T-cell (primary cell): ENCODE data around the gene SLBP. TPM values are rescaled to one million over a fixed set of nuclear protein-coding genes. Genes with fewer than 3 reads are reported as not detected.

Experiments used
- ATAC-seq, 4 experiments: fragments of 200-7000 bp in 3 of 4; fragments of 150-1000 bp in 1 of 4; cut with Tn5 transposase; replicated peaks in 1 of 4; 1 replicate in 3 of 4; 2 replicates in 1 of 4; pipeline ENCODE4 v1.10.0; 2021; ENCODE audit warnings: moderate library complexity in 3 of 4, mild to moderate bottlenecking in 2 of 4, moderate number of reproducible peaks in 1 of 4
- CTCF ChIA-PET, 2 donors: fragments of 300-600 bp; sonication (Branson Sonifier 250); formaldehyde crosslinking; loops; one replicate each; lab custom pipeline; 2022; ENCODE audit warnings: antibody characterized with exemption in 2 of 2; lab: Charles Lee
- POLR2A ChIA-PET, 2 donors: fragments of 300-600 bp; sonication (Branson Sonifier 250); formaldehyde crosslinking; loops; one replicate each; lab custom pipeline; 2022; ENCODE audit warnings: antibody characterized with exemption in 2 of 2; lab: Charles Lee
- DNase-seq, 35 experiments: peaks; one replicate each; pipeline versions ENCODE4 v3.0.0 to v3.0.0-alpha.2; 2013 to 2023
- H3K27ac ChIP-seq: one replicate; pipeline ENCODE4 v1.5.1; 2013; ENCODE audit warnings: low read length
- H3K27me3 ChIP-seq, 2 experiments: replicated peaks in 1 of 2; 1 replicate in 1 of 2; 2 replicates in 1 of 2; pipeline versions ENCODE4 v1.6.1 to v1.7.0; 2013; ENCODE audit warnings: low read length in 1 of 2, mixed read lengths in 1 of 2; ENCODE audit not compliant: control insufficient read depth in 2 of 2, insufficient read depth in 2 of 2; ENCODE audit errors: extremely low read depth in 1 of 2
- H3K36me3 ChIP-seq, 2 donors: 1 replicate in 1 of 2; 2 replicates in 1 of 2; pipeline versions ENCODE4 v1.6.1 to v1.7.0; 2013; ENCODE audit warnings: low read length in 1 of 2; ENCODE audit not compliant: control insufficient read depth in 2 of 2, insufficient read depth in 1 of 2; ENCODE audit errors: extremely low read depth in 1 of 2
- H3K4me1 ChIP-seq, 2 experiments: 1 replicate in 1 of 2; 2 replicates in 1 of 2; pipeline versions ENCODE4 v1.6.1 to v1.7.0; 2013; ENCODE audit warnings: low read length in 2 of 2, mixed read lengths in 1 of 2; ENCODE audit not compliant: insufficient read depth in 2 of 2, control insufficient read depth in 1 of 2; ENCODE audit errors: extremely low read depth in 1 of 2
- H3K4me3 ChIP-seq, 2 donors: 1 replicate in 1 of 2; 2 replicates in 1 of 2; pipeline versions ENCODE4 v1.5.1 to v1.7.0; 2013; ENCODE audit warnings: mild to moderate bottlenecking in 2 of 2, low read length in 1 of 2, moderate library complexity in 1 of 2; ENCODE audit not compliant: control insufficient read depth in 1 of 2; ENCODE audit errors: extremely low read depth in 1 of 2
- H3K9me3 ChIP-seq: 2 replicates; pipeline ENCODE4 v1.7.0; 2013
- H3K27ac Mint-ChIP-seq, 2 donors: one replicate each; pipeline ENCODE4 v1.8.0; 2020 to 2021; ENCODE audit warnings: mild to moderate bottlenecking in 2 of 2, mixed read lengths in 2 of 2
- H3K27me3 Mint-ChIP-seq, 2 donors: one replicate each; pipeline ENCODE4 v1.8.0; 2021 to 2022; ENCODE audit warnings: mixed read lengths in 2 of 2
- H3K36me3 Mint-ChIP-seq: one replicate; pipeline ENCODE4 v1.8.0; 2021; ENCODE audit warnings: mixed read lengths
- H3K4me1 Mint-ChIP-seq, 3 donors: one replicate each; pipeline ENCODE4 v1.8.0; 2020 to 2022; ENCODE audit warnings: mixed read lengths in 3 of 3, mild to moderate bottlenecking in 1 of 3
- H3K4me3 Mint-ChIP-seq, 3 donors: one replicate each; pipeline ENCODE4 v1.8.0; 2020 to 2022; ENCODE audit warnings: mild to moderate bottlenecking in 3 of 3, mixed read lengths in 3 of 3, moderate library complexity in 3 of 3
- H3K9me3 Mint-ChIP-seq, 3 donors: one replicate each; pipeline ENCODE4 v1.8.0; 2020 to 2022; ENCODE audit warnings: mixed read lengths in 3 of 3
- WGBS: methylation state at CpG from one replicate; pipeline ENCODE4 v1.1.5; 2013; ENCODE audit warnings: missing lambda C conversion rate; ENCODE audit not compliant: insufficient coverage; 5-methylcytosine and 5-hydroxymethylcytosine counted together
- total RNA-seq, 35 experiments: library from RNA in 6 of 35; stranded (reverse) in 6 of 35; fragments of 120-200 nt in 1 of 35; gene quantifications; one replicate each; pipeline versions ENCODE4 v1.2.1 to v1.2.4 and lab custom pipeline; 2013 to 2026

SLBP gene
- total RNA-seq, 5 donors from 2014 or later (not counting 1 experiment from before 2014, with no cell fraction given) = 30.1 to 42.3 (median 36.1) TPM

GRCh38 chr4:1644891-1645657 is 67.0 kb downstream of the SLBP start:
- ChIA-PET CTCF (no interaction called here), POLR2A (no interaction called here)
- Mint-ChIP-seq H3K4me3 (no peak overlapping the region), H3K4me1 (peaks cover 4 to 8% (median 4%) of the 10 kb centered on the region in 3 donors), H3K27me3 (no peaks in the 10 kb centered on the region), H3K27ac (no peak overlapping the region), H3K9me3 (no peaks in the 10 kb centered on the region), H3K36me3 (no peaks in the 10 kb centered on the region)
- H3K27ac ChIP-seq = no peak overlapping the region
- H3K9me3 ChIP-seq = no peaks in the 10 kb centered on the region
- H3K4me1 ChIP-seq = peaks cover 0 to 6% of the 10 kb centered on the region in 2 experiments
- DNase-seq = no peak
- H3K36me3 ChIP-seq = no peaks in the 10 kb centered on the region
- peaks cover 0 to 5% of the 10 kb centered on the region in 2 experiments for H3K27me3 ChIP-seq
- H3K4me3 ChIP-seq = no peak overlapping the region
- ATAC-seq = no peak
- WGBS = 89% methylated on average over 15 of the region's 21 CpGs

- CTCF ChIA-PET = no interaction called here
These were observed 68.0 kb downstream of the SLBP start for GRCh38 chr4:1643971-1644735.

More at GRCh38 chr4:1643971-1644735, 68.0 kb downstream of the SLBP start:
- Histone ChIP-seq H3K4me3 (no peak overlapping the region), H3K27me3 (peaks cover 0 to 5% of the 10 kb centered on the region in 2 experiments), H3K9me3 (no peaks in the 10 kb centered on the region), H3K4me1 (peaks cover 0 to 6% of the 10 kb centered on the region in 2 experiments), H3K27ac (no peak overlapping the region), H3K36me3 (no peaks in the 10 kb centered on the region)
- Mint-ChIP-seq H3K9me3 (no peaks in the 10 kb centered on the region), H3K4me1 (peaks cover 4 to 8% (median 4%) of the 10 kb centered on the region in 3 donors), H3K27me3 (no peaks in the 10 kb centered on the region), H3K4me3 (no peak overlapping the region), H3K27ac (no peak overlapping the region), H3K36me3 (no peaks in the 10 kb centered on the region)
- POLR2A ChIA-PET = no interaction called here
- no peak for DNase-seq
- 93% methylated on average over 44 of the region's 48 CpGs for WGBS
- no peak for ATAC-seq

Other genes starting within 250 kb of the SLBP start
- 1 to 10 TPM; 1.4 to 3.0 (median 1.9) TPM for gene FAM53A, start 28.0 kb downstream of the SLBP start, total RNA-seq
- 10 to 100 TPM; 22.9 to 49.4 (median 46.3) TPM for gene TMEM129, start 9.0 kb upstream of the SLBP start, total RNA-seq
- gene TACC3, start 9.2 kb upstream of the SLBP start, total RNA-seq = 100 to 1,000 TPM; 100 to 138 (median 127) TPM
- gene FGFR3, start 81.0 kb upstream of the SLBP start, total RNA-seq = under 1 TPM in 3 of 5 donors, not detected in 2; 0.70 to 0.91 (median 0.90) TPM
- 10 to 100 TPM; 35.4 to 60.3 (median 53.5) TPM for gene LETM1, start 143.8 kb upstream of the SLBP start, total RNA-seq
- 10 to 100 TPM; 40.8 to 55.3 (median 48.3) TPM for gene NSD2, start 159.1 kb upstream of the SLBP start, total RNA-seq